Measurements from ENCODE around the gene PLAGL1.

PLAGL1 gene

DNA sequence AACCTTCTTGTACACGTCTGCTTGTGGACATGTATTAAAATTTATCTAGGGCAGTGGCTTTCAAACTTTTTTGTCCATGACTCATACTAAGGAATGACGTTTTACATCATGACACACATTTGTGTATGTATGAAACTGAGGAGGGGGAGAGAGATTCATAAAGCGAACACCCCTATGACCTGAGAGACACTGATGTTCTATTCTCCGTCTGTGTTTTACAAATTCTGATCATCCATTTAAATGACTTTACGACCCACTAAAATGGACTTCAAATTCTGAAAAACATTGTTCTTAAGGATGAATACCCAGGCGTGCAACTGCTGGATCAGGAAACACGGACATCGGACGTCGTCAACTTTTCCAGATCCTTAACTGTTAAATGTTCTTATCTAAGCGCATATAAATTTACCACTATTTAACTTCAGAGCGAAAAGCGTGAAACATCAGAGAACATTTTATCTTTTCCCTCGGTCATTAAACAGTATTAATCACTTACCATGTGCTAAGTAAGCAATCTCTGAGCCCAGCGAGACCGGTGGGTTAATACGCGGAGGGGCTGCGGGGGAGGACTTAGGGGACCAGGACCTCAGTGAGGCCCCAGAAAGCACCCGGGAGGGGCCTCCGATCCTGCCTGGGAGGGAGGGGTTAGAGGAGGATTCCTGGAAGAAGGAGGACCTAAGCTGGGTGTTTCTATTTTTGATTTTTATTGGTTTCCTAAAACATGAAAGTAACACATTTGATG is 1.2 kb downstream of the PLAGL1 start:
- TF ChIP-seq, protein P1, sequence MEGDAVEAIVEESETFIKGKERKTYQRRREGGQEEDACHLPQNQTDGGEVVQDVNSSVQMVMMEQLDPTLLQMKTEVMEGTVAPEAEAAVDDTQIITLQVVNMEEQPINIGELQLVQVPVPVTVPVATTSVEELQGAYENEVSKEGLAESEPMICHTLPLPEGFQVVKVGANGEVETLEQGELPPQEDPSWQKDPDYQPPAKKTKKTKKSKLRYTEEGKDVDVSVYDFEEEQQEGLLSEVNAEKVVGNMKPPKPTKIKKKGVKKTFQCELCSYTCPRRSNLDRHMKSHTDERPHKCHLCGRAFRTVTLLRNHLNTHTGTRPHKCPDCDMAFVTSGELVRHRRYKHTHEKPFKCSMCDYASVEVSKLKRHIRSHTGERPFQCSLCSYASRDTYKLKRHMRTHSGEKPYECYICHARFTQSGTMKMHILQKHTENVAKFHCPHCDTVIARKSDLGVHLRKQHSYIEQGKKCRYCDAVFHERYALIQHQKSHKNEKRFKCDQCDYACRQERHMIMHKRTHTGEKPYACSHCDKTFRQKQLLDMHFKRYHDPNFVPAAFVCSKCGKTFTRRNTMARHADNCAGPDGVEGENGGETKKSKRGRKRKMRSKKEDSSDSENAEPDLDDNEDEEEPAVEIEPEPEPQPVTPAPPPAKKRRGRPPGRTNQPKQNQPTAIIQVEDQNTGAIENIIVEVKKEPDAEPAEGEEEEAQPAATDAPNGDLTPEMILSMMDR (IDR thresholded peaks at IDR 0.05): no peak
- Mint-ChIP-seq H3K9me3 (peaks cover 68% of the 10 kb centered on the region), H3K27ac (no peak overlapping the region), H3K4me3 (peak overlapping the region; percentile 87), H3K4me1 (peaks cover 16% of the 10 kb centered on the region), H3K27me3 (ENCODE audit: low read depth, poor library complexity) (peaks cover 6% of the 10 kb centered on the region), H3K36me3 (ENCODE audit: low read depth) (peaks cover 39% of the 10 kb centered on the region)
- peak; percentile 33 for DNase-seq

DNA sequence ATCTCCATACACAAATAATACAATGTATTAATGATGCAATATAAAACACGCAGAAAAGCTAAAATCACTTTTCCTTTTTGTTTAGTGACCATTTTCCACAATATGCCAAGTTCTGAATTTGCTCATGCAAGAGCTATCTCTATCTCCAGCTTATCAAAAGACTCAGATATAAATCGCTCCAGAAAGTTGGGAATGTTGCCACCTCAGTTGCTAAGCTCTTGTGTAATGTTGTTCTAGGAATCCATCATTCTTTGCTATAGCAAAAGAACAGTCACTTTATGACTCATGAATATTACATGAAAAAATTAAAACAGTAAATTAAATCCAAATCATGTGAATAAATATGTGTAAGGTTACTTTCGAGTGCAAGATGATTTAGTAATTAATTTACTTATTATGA is 8.7 kb downstream of the PLAGL1 start:
- Mint-ChIP-seq H3K4me1 (no peaks in the 10 kb centered on the region), H3K27me3 (ENCODE audit: low read depth, poor library complexity) (peaks cover 3% of the 10 kb centered on the region)

DNA sequence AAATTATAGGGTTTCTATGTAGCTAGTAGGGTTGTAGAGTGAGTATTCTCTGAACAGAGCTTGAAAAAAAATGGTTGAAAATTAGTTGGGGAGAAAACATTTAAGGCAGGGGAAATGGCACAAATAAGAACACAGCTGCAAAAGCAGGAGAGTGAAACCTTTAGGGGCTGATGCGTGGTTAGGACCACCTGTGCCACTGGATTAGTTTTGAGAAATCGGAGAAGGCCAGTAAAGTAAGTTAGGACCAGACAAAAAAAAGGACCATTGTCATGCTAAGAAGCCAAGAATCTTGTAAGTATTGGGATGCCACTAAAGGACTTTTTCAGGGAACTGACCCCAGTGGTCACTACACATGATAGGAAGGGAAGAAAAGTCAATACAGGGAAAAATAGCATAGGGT is 9.4 kb downstream of the PLAGL1 start:
- no peak overlapping the region for H3K4me3 Mint-ChIP-seq
- DNase-seq: no peak
- no peak overlapping the region for H3K27ac Mint-ChIP-seq
- peaks cover 75% of the 10 kb centered on the region for H3K36me3 Mint-ChIP-seq (ENCODE audit: low read depth)
- no peaks in the 10 kb centered on the region for H3K4me1 Mint-ChIP-seq
- TF ChIP-seq, protein P1 (IDR thresholded peaks at IDR 0.05): no peak
- peaks cover 3% of the 10 kb centered on the region for H3K27me3 Mint-ChIP-seq (ENCODE audit: low read depth, poor library complexity)
- H3K9me3 Mint-ChIP-seq: peaks cover 62% of the 10 kb centered on the region

More for the DNA sequence above, 8.7 kb downstream of the PLAGL1 start:
- DNase-seq: no peak
- Mint-ChIP-seq H3K27ac (no peak overlapping the region), H3K36me3 (ENCODE audit: low read depth) (peaks cover 75% of the 10 kb centered on the region), H3K4me3 (no peak overlapping the region), H3K9me3 (peaks cover 62% of the 10 kb centered on the region)
- TF ChIP-seq, protein P1 (IDR thresholded peaks at IDR 0.05): no peak

DNA sequence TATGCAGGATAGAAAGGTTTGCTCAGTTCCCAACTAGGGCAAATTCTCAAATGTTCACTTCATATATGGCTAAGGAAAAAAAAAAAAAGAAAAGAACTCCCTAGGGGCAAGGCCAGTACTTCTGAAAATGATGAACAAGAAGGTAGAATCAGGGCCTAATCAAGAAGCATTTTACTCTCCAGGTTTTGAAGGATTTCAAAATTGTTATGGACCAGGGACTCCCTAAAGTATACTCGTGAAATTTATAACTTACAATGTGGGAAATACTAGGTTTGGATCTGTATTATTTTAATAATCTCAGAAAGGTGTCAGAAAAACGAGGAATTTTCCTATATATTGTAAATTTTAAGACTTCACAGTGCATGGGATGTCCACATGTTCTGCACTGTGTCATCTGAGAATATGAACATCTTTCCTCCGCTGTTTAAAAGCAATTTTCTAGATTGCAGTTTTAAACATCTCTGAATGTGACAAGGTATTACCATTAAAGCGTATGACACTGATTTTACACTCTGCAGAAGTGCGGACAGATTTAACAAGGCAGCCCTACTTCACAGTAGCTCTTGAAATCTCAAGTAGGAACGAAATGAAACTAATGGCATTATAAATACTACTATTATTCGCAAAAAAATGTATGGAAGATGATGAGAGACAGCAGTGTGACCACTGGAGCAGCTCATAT is 14.0 kb downstream of the PLAGL1 start:
- TF ChIP-seq, protein P1 (IDR thresholded peaks at IDR 0.05): no peak
- Mint-ChIP-seq H3K36me3 (ENCODE audit: low read depth) (peaks cover 71% of the 10 kb centered on the region), H3K4me1 (no peaks in the 10 kb centered on the region), H3K27me3 (ENCODE audit: low read depth, poor library complexity) (peaks cover 3% of the 10 kb centered on the region), H3K27ac (no peak overlapping the region), H3K9me3 (peaks cover 54% of the 10 kb centered on the region), H3K4me3 (no peak overlapping the region)
- DNase-seq: no peak

DNA sequence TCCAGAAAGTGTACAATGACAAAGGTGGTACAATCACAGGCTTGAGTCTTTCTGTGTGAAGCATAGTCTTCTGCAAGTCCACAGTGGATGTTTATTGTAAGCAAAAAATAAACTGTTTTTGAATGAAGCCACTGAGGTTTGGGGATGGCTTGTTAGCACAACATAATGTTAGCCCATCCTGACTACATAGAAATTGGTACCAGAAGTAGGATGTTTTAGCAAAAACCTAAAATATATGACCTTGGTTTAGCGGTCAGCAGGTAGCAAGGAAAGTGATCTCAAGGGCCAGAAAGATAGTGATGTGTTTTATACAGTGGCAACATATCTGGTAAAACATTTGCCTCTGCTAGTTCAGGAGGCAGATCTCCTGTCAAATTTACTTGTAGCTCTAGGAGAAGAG is 15.8 kb downstream of the PLAGL1 start:
- H3K27ac Mint-ChIP-seq: no peak overlapping the region

More for the DNA sequence above, 15.8 kb downstream of the PLAGL1 start:
- H3K4me1 Mint-ChIP-seq: no peaks in the 10 kb centered on the region
- peaks cover 72% of the 10 kb centered on the region for H3K36me3 Mint-ChIP-seq (ENCODE audit: low read depth)
- H3K27me3 Mint-ChIP-seq (ENCODE audit: low read depth, poor library complexity): peaks cover 3% of the 10 kb centered on the region
- DNase-seq: no peak
- TF ChIP-seq, protein P1 (IDR thresholded peaks at IDR 0.05): no peak
- H3K9me3 Mint-ChIP-seq: peaks cover 62% of the 10 kb centered on the region
- no peak overlapping the region for H3K4me3 Mint-ChIP-seq
